NK-92 (cell line): ENCODE data around the gene MKI67.

Experiments used
- DNase-seq: peaks from one replicate; lab custom pipeline; 2025; ENCODE audit not compliant: unreplicated experiment; lab: John Stamatoyannopoulos, UW

The MKI67 gene

GRCh38 chr10:128084991-128085390 is 41.2 kb downstream of the MKI67 start:
- DNase-seq = no peak

GRCh38 chr10:128084364-128084763 is 41.9 kb downstream of the MKI67 start:
- no peak for DNase-seq

DNA sequence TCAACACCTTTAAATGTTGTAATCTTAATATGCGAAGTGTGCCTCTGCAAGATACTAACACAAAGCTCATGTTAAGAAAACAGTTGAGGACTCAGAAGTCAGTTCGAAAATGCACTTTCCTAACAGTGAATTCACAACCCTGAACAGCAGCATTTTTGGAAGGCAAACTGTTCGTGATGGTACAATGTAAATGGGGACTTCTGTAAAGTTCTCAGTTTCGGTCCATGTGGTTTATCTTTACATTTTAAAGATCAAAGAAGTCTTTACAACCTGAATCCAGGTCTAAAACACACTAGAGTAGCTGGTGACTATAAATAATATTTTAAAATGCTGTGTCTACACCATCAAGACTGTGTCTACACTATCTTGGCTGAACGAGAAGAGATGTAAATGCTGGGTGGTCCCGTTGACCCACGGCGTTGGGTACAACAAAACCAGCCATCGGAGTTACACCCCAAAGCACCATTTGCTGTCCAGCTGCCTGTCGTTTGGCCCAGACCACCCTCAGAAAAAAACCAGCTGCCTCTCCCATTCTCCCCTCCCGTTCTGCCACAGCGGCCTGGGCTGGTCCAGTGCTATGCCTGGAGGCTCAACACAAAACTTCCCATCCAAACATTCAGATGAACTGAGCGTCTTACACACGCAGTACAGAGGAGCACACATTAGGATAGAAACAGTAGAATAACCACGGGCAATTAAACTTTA is 42.9 kb downstream of the MKI67 start:
- DNase-seq = no peak

GRCh38 chr10:128081720-128082119 is 44.5 kb downstream of the MKI67 start:
- DNase-seq = no peak

- DNase-seq = no peak
Observed at GRCh38 chr10:128081222-128081621, 45.0 kb downstream of the MKI67 start.

DNA sequence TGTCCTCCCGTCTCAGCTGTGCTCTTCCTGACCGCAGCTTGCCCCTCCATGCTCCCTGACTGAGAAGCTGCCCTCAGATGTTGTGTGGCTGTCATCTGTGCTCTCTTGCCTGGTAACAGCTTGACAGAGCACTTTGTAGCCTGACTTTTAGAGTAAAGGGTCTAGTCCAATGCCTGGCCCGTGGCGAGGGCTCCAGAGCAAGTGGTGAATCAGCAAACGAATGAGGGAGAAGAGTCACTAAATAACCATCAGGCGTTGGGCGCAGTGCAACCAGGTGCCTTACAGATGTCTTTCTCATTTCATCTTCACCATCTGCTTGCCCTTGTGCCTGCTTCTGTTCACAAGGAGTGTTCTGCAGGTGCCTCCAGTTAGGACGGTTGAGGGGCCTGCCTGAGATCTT is 45.6 kb downstream of the MKI67 start:
- no peak for DNase-seq

GRCh38 chr10:128080231-128080630 is 46.0 kb downstream of the MKI67 start:
- no peak for DNase-seq

- DNase-seq = no peak
Observed at GRCh38 chr10:128078136-128078969, 47.9 kb downstream of the MKI67 start.

DNA sequence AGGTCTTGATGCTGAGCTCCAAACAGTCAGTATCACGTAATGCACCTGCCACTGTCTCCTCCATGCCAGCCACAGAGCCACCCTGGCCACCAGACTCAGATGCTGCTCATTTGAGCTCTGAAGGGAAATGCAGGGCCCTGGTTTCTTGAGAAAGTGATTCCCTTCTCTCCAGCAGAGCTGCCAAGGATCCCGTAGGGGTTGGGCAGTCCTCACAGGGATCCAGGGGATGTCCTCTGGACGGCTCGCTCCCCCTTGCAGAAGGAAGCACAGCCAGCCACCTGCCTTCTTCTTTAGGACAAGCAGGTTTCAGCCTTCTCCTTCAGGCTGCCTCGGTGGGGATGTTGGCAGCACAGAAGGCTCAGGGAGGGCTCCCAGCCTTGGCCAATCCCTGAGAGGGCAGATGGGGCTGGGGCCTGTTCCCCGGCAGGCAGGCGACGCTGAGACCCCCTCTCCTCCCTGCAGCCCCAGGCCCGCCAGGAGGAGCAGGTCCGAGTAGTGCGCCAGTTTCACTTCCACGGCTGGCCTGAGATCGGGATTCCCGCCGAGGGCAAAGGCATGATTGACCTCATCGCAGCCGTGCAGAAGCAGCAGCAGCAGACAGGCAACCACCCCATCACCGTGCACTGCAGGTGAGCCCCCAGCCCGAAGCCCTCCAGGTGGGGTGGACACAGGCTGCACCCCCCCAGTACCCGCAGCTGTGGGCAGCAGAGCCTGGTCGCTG is 48.9 kb downstream of the MKI67 start:
- DNase-seq = no peak

- no peak for DNase-seq
Observed at GRCh38 chr10:128074589-128074988, 51.6 kb downstream of the MKI67 start.

GRCh38 chr10:128073890-128074289 is 52.3 kb downstream of the MKI67 start:
- no peak for DNase-seq

DNA sequence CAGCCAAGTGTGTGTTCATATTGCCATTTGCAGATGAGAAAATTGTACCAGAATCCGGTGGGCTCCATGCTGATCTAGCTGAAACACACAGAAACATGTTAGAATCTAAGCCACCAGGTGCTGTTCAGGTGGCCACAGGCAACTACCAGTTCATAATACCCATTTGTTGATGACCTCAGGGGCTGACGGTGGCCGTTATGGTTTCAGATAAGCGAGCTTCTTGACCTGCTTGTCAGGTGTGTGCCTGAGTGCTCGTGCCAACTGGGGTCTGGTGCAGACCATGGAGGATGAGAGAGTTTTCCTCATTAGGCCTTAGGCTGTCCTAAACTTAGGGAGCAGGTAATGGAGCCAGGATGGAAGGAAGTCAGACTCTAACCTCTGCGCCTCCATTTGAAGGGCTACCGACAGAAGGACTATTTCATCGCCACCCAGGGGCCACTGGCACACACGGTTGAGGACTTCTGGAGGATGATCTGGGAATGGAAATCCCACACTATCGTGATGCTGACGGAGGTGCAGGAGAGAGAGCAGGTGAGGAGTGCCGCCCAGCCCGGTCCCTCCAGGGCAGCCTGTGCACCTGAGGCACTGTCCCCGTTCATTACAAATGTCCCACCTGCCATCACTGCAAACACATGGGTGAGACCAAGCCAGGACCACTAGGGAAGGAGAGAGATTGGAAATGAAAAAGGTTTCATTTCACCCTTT is 53.1 kb downstream of the MKI67 start:
- DNase-seq = no peak

DNA sequence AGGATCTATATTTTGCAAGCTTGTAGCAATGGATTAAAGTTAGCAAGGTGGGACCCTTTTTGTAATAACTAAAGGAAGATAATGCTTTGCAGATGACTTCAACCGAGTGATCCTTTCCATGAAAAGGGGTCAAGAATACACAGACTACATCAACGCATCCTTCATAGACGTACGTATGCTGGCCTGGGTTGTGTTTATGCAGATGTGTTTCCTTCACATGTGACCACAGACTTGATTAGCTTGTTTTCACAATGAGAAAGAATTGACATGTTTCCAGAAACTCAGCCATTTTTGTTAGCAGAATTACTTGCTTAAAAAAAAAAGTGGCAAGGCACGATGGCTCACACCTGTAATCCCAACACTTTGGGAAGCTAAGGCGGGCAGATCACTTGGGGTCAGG is 54.2 kb downstream of the MKI67 start:
- DNase-seq = no peak

DNA sequence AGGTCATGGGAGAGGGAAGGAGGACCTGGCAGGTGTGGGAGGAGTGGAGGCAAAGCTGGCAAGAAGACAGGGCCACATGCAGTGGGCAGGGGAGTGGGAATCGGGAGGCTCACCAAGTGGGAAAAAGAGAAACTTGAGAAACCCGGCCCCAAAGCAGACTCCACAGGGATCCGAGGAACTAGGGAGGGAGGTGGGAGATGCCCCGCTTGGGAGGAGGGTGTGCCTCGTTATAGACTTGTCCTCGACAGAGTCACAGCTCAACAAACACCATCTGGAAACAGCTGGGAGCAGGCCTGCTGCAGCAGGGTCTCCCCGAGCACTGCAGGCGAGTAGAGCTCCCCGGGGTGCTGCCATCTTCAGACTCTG is 54.8 kb downstream of the MKI67 start:
- DNase-seq = no peak

- no peak for DNase-seq
Observed at GRCh38 chr10:128070721-128071416, 55.4 kb downstream of the MKI67 start.

DNA sequence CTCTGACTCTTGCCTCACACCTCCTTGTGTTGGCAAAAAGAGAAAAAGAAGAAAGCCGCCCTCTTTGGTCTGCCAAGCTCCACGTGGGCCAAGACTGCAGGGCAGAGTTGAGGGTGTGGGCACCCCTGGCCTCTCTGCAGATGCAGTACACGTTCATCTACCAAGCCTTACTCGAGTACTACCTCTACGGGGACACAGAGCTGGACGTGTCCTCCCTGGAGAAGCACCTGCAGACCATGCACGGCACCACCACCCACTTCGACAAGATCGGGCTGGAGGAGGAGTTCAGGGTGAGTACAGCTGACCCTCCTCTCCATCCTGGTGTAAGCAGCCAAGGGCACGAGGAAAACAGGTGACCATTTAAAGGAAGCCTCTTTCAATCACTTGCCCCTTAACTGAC is 56.1 kb downstream of the MKI67 start:
- no peak for DNase-seq

- DNase-seq = no peak
Observed at GRCh38 chr10:128069351-128070051, 56.7 kb downstream of the MKI67 start.

DNA sequence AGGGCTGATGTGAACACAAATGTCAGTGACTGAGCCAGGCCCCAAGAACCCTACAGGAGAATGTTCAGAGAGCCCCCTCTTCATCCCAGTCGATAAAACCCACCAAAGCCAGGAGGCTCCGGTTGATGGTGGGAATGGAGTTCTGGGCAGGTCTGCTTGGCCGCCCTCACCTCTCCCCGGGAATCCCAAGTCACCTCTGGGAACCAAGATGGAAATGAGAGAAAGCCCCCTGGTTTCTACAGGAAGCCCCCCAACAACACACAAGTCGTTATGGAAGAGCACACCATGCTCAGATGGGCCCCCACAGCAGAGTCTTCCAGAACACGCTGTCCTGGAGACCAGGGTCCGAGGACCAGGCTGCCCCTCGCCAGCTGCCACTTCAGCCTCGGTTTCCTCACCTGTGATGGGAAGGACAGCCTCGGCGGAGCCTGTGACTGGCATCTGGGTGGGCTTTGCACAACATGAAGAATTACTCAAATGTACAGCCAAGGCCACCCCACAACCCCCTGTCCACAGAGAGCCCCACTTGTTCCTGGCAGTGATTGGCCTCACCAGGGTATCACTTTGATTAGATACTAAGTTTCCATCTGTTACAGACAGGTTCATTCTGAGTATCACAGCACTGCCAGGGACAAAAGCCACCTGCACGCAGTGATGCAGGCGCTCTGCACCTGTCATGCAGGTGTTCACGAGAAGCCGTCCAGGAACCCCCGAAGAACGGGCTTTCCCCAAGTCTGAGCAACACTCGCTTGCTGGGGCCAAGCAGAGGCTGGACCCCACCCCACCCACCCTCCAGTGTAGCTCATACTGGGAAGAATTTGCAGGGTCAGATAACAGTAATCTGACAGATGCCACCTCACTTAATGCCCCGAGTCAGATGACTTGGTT is 57.6 kb downstream of the MKI67 start:
- no peak for DNase-seq
